DOHH2 (cell line): Measurements from ENCODE around the gene TPX2.

ENCODE experiments used
- H3F3A ChIP-seq: fragments of 200-600 bp; sonication (generic), shearing (Covaris generic); 2 replicates; pipeline ENCODE4 v1.6.0; 2016; ENCODE audit warnings: antibody characterized with exemption, mild to moderate bottlenecking; ENCODE audit not compliant: control insufficient read depth, insufficient read depth
- H3K27ac ChIP-seq: fragments of 200-600 bp; sonication (generic); 2 replicates; pipeline ENCODE4 v1.5.1; 2014; ENCODE audit warnings: low read depth, mild to moderate bottlenecking, low read length, moderate library complexity
- H3K27me3 ChIP-seq: fragments of 200-600 bp; sonication (generic); 2 replicates; pipeline ENCODE4 v1.6.1; 2014; ENCODE audit warnings: mild to moderate bottlenecking, low read length, mixed read lengths; ENCODE audit not compliant: control insufficient read depth
- H3K36me3 ChIP-seq: fragments of 200-600 bp; sonication (generic); 2 replicates; pipeline ENCODE4 v1.6.1; 2014; ENCODE audit warnings: mild to moderate bottlenecking, low read length, moderate library complexity, mixed read lengths; ENCODE audit not compliant: control insufficient read depth
- H3K4me1 ChIP-seq: fragments of 200-600 bp; sonication (generic); 2 replicates; pipeline ENCODE4 v1.6.1; 2014; ENCODE audit warnings: mild to moderate bottlenecking, low read length, mixed read lengths; ENCODE audit not compliant: control insufficient read depth
- H3K4me2 ChIP-seq: fragments of 200-600 bp; sonication (generic); 2 replicates; pipeline ENCODE4 v1.6.0; 2014; ENCODE audit warnings: mild to moderate bottlenecking, low read length, moderate library complexity
- H3K4me3 ChIP-seq: fragments of 200-600 bp; sonication (generic); 2 replicates; pipeline ENCODE4 v1.5.1; 2014; ENCODE audit warnings: mild to moderate bottlenecking, low read length, mixed read lengths
- H3K79me2 ChIP-seq: fragments of 200-600 bp; sonication (generic); 2 replicates; pipeline ENCODE4 v1.6.1; 2014; ENCODE audit warnings: mild to moderate bottlenecking, low read length, mixed read lengths; ENCODE audit not compliant: control insufficient read depth
- H3K9me2 ChIP-seq: fragments of 200-600 bp; sonication (generic); replicated peaks from 2 replicates; pipeline ENCODE4 v1.6.1; 2014; ENCODE audit warnings: mild to moderate bottlenecking, low read length, mixed read lengths; ENCODE audit not compliant: control insufficient read depth
- H3K9me3 ChIP-seq: fragments of 200-600 bp; sonication (generic); 2 replicates; pipeline ENCODE4 v1.6.1; 2014; ENCODE audit warnings: antibody characterized with exemption, low read length, mixed read lengths; ENCODE audit not compliant: control insufficient read depth, insufficient read depth
- H4K20me1 ChIP-seq: fragments of 200-600 bp; sonication (generic); 2 replicates; pipeline ENCODE4 v1.6.0; 2014; ENCODE audit warnings: low read depth, mild to moderate bottlenecking, antibody characterized with exemption, low read length, moderate library complexity; ENCODE audit not compliant: control insufficient read depth, insufficient read depth
- EZH2phosphoT487 ChIP-seq: fragments of 200-600 bp; sonication (generic); IDR thresholded peaks from 2 replicates; pipeline ENCODE4 v1.6.1; 2017; ENCODE audit warnings: borderline replicate concordance, mild to moderate bottlenecking, antibody characterized with exemption, low read length, moderate library complexity, mixed read lengths
- TF ChIP-seq, protein P1 (sequence below): fragments of 200-600 bp; sonication (generic); IDR thresholded peaks from one replicate; pipeline ENCODE4 v1.5.1; 2014; ENCODE audit warnings: antibody characterized with exemption, mild to moderate bottlenecking, low read depth, low read length; ENCODE audit not compliant: poor library complexity, severe bottlenecking

TPX2 gene

DNA sequence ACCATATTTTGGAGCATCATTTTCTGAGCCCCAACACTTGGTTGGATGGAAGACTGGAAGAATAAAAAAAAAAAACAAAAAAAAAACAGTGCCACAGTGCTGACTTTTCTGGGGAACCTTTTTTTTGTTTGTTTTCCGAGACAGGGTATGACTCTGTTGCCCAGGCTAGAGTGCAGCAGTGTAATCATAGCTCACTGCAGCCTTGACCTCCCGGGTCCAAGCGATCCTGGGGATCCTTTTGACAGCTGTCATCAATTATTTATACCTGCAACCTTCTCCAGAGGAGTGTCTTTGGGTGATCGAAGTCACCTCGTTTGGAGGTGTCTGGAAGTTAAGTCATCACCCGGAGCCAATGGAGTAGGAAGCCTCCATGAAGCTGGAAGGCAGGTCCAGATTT is 7.8 kb upstream of the TPX2 start:
- no peaks in the 10 kb centered on the region for H3K9me2 ChIP-seq

DNA sequence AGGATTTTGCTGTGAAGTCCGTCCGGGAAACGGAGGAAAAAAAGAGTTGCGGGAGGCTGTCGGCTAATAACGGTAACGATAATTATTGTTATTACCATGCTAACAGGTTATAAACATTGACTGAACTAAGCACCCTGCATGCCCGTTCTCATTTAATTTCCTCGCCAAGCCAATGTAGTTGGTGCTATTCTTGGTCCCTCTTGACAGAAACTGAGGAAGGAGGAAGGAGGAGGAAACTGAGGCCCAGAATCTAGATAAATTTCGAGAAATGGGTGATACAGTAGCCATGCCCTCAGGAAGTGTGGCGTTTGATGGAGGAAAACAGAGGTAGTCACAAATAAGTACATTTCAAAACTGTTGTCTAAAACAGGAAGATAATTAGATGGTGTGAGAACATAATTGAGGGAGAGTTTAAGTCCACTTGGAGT is 474 bp downstream of the TPX2 start:
- TF ChIP-seq EZH2phosphoT487 = no peak
- TF ChIP-seq, protein P1, sequence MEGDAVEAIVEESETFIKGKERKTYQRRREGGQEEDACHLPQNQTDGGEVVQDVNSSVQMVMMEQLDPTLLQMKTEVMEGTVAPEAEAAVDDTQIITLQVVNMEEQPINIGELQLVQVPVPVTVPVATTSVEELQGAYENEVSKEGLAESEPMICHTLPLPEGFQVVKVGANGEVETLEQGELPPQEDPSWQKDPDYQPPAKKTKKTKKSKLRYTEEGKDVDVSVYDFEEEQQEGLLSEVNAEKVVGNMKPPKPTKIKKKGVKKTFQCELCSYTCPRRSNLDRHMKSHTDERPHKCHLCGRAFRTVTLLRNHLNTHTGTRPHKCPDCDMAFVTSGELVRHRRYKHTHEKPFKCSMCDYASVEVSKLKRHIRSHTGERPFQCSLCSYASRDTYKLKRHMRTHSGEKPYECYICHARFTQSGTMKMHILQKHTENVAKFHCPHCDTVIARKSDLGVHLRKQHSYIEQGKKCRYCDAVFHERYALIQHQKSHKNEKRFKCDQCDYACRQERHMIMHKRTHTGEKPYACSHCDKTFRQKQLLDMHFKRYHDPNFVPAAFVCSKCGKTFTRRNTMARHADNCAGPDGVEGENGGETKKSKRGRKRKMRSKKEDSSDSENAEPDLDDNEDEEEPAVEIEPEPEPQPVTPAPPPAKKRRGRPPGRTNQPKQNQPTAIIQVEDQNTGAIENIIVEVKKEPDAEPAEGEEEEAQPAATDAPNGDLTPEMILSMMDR = no peak
- Histone ChIP-seq H3K36me3 (peaks cover 47% of the 10 kb centered on the region), H3K27ac (peak overlapping the region; percentile 80), H3K79me2 (peaks cover 61% of the 10 kb centered on the region), H3K4me2 (peak overlapping the region; percentile 89), H3F3A (no peaks in the 10 kb centered on the region), H3K4me3 (peak overlapping the region; percentile 88), H3K9me2 (no peaks in the 10 kb centered on the region), H3K27me3 (no peaks in the 10 kb centered on the region), H3K9me3 (no peaks in the 10 kb centered on the region), H3K4me1 (peaks cover 21% of the 10 kb centered on the region), H4K20me1 (peaks cover 10% of the 10 kb centered on the region; the same call in 1 of the 2 replicates)

More for the DNA sequence above, 7.8 kb upstream of the TPX2 start:
- Histone ChIP-seq H3K36me3 (no peaks in the 10 kb centered on the region), H3K4me3 (no peak overlapping the region), H3K4me2 (no peak overlapping the region), H3K79me2 (no peaks in the 10 kb centered on the region), H3K27me3 (peaks cover 6% of the 10 kb centered on the region), H3K4me1 (no peaks in the 10 kb centered on the region), H4K20me1 (no peaks in the 10 kb centered on the region), H3F3A (no peaks in the 10 kb centered on the region), H3K27ac (no peak overlapping the region), H3K9me3 (no peaks in the 10 kb centered on the region)
- TF ChIP-seq, protein P1 = no peak
- no peak for TF ChIP-seq EZH2phosphoT487

DNA sequence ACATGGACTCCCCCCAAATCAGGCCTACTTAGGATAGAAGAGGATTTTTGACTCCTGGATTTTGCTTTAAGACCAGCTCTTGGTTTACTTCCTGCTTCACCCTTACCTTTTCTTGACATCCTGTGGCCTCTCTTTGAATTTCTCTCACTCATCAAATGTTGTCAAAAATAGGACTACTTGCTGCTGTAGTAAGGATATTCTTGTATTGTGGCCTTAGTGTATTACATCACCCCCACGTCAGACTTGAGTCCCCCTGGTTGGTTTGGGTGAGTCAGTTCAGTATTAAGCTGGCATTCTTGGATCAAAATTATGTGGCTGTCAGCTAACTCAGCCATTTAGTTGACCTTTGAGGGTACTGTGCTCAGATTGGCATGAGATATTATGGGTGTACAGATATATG is 1.1 kb downstream of the TPX2 start:
- peak overlapping the region; percentile 80 for H3K27ac ChIP-seq
- peak overlapping the region; percentile 88 for H3K4me3 ChIP-seq
- H3K9me2 ChIP-seq = no peaks in the 10 kb centered on the region
- H3K79me2 ChIP-seq = peaks cover 68% of the 10 kb centered on the region
- peak overlapping the region; percentile 89 for H3K4me2 ChIP-seq
- no peaks in the 10 kb centered on the region for H3K9me3 ChIP-seq
- H3K27me3 ChIP-seq = no peaks in the 10 kb centered on the region
- TF ChIP-seq, protein P1 = no peak
- TF ChIP-seq EZH2phosphoT487 = no peak
- H3K4me1 ChIP-seq = peaks cover 21% of the 10 kb centered on the region
- no peaks in the 10 kb centered on the region for H3F3A ChIP-seq
- peaks cover 50% of the 10 kb centered on the region for H3K36me3 ChIP-seq
- peaks cover 10% of the 10 kb centered on the region; the same call in 1 of the 2 replicates for H4K20me1 ChIP-seq
